Measurements from ENCODE around the gene LACRT.

- TF ChIP-seq ZNF274 (IDR thresholded peaks at IDR 0.05; ENCODE audit: low read depth, low read length): no peak
- no peak for TF ChIP-seq SUZ12 (IDR thresholded peaks at IDR 0.05; ENCODE audit: extremely low read depth, insufficient read depth, insufficient read length)
- TF ChIP-seq YY1 (IDR thresholded peaks at IDR 0.05; ENCODE audit: insufficient read depth, insufficient read length): no peak
Measured at GRCh38 chr12:54661048-54661447, 26.4 kb upstream of the LACRT start.

Measured in NT2/D1 (cell line).